ENCODE data around the gene KLHL6.
A peak's percentile ranks its signal among the peaks of the same experiment; 100 is the strongest.

The KLHL6 gene

DNA sequence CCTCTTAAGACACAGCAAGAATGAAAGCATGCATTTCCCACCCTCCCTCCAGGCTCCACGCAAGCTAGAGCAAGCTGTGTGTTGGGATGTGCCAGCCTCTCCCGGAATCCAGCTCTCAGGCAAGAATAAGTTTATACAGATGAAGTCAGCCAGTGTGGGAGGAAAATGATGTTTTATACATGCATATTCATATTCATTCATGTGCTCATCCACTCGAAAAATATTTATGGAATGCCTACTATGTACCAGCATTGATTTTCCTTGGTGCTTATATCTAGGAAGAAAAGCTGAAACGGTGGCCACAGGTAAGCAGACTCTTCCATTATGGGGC is 62.7 kb downstream of the KLHL6 start:
- no peak for TF ChIP-seq ZFX (IDR thresholded peaks at IDR 0.05)
- no peak for TF ChIP-seq CTCF (conservative IDR thresholded peaks at IDR 0.05)
- no peak overlapping the region; the same call in 1 of the 2 replicates for H3K27ac ChIP-seq

GRCh38 chr3:183491923-183492848 is 63.3 kb downstream of the KLHL6 start:
- H3K27ac ChIP-seq = no peak overlapping the region; the same call in 1 of the 2 replicates
- TF ChIP-seq ZFX (IDR thresholded peaks at IDR 0.05) = no peak
- no peak for TF ChIP-seq CTCF (conservative IDR thresholded peaks at IDR 0.05)

GRCh38 chr3:183491109-183491922 is 64.2 kb downstream of the KLHL6 start:
- no peak for TF ChIP-seq CTCF (conservative IDR thresholded peaks at IDR 0.05)
- no peak for TF ChIP-seq ZFX (IDR thresholded peaks at IDR 0.05)
- peak overlapping the region; percentile 68 for H3K27ac ChIP-seq

- TF ChIP-seq CTCF (conservative IDR thresholded peaks at IDR 0.05) (no peak), ZFX (IDR thresholded peaks at IDR 0.05) (no peak)
- peak overlapping the region; percentile 68 for H3K27ac ChIP-seq
Observed at GRCh38 chr3:183490653-183491052, 64.9 kb downstream of the KLHL6 start.

DNA sequence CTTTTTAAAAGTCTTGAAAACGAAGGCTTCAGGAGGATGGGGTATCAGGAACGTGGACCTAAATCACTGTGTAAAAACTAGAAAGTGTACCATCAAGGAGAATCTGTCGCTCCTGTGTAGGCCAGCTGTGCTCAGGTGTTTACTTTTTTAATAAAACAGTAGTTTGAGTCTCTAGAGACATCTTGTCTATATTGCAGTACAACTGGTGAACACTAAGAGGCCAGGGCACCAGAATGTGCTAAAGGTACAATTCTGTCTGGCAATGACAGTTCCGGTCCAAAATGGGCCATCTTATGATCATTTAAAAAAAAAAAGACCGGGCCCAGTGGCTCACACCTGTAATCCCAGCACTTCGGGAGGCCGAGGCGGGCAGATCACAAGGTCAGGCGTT is 65.3 kb downstream of the KLHL6 start:
- no peak for TF ChIP-seq ZFX (IDR thresholded peaks at IDR 0.05)
- TF ChIP-seq CTCF (conservative IDR thresholded peaks at IDR 0.05) = peak; percentile 58
- peak overlapping the region; percentile 68 for H3K27ac ChIP-seq

DNA sequence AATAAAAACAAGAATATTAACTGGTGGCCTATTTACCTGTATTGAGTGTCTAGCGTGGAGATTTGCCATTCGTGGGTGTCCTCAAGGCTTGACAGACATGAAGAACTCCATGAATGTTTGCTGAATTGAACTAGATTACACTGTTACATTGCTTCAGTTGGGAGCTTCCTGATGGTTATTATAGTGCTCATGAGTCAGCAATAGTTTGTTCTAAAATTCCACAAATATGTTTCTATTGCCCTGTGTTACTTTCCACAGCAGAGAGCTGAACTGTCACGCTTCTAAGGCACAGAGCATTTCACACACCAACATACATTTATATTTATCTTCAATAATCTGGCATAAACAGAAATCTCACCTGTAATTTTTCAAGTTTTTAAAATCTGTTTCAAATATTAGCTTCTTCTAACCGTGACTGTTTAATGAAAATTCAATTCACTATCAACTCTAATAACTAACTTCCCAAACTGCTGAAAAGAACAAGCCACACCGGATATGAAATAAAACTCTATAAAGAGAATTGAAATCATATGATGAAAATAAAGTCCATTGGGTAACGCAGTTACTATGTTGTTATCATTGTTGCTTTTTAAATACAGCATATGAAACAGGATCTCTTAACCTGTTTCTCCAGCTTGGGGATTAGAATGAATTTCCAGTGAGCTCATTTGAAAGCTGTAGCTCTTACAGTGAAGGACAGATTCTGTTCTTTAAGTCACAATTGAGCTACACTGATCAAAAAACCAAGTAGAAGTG is 65.9 kb downstream of the KLHL6 start:
- TF ChIP-seq CTCF (conservative IDR thresholded peaks at IDR 0.05) (no peak), ZFX (IDR thresholded peaks at IDR 0.05) (no peak)
- H3K27ac ChIP-seq = no peak overlapping the region
